SK-N-SH (cell line): ENCODE measurements around the gene SELENOM. TPM values are rescaled to one million over a fixed set of nuclear protein-coding genes. Genes with fewer than 3 reads are reported as not detected.

Source experiments
- CTCF ChIA-PET: fragments of 300-600, 350-600 bp; formaldehyde crosslinking; extraction: SDS; loops from one replicate; lab custom pipeline; 2021; lab: Yijun Ruan, JAX
- POLR2A ChIA-PET: fragments of 350-600 bp; sonication (Branson Sonifier 250); formaldehyde crosslinking; extraction: SDS; loops from one replicate; lab custom pipeline; 2020; ENCODE audit warnings: antibody characterized with exemption, inconsistent platforms; lab: Yijun Ruan, JAX
- DNase-seq: peaks from one replicate; pipeline ENCODE4 v3.0.0; 2012
- H2AFZ ChIP-seq: fragments of 200-600 bp; sonication (generic); 2 replicates; pipeline ENCODE4 v1.8.1; 2016; ENCODE audit warnings: antibody characterized with exemption, mild to moderate bottlenecking, low read depth
- H3F3A ChIP-seq: fragments of 200-600 bp; sonication (generic); replicated peaks from 2 replicates; pipeline ENCODE3; 2016; ENCODE audit warnings: antibody characterized with exemption, mild to moderate bottlenecking; ENCODE audit not compliant: insufficient read depth
- H3K27ac ChIP-seq, 2 experiments: fragments of 200-500 bp in 1 of 2; fragments of 200-600 bp in 1 of 2; sonication (Bioruptor generic) in 1 of 2; sonication (generic), shearing (Covaris generic) in 1 of 2; 2 replicates each; pipeline versions ENCODE4 v1.5.1 to v1.6.1; 2014 to 2016; ENCODE audit warnings: low read depth in 2 of 2, inconsistent platforms in 1 of 2, low read length in 1 of 2, mild to moderate bottlenecking in 1 of 2, mixed read lengths in 1 of 2
- H3K27me3 ChIP-seq: fragments of 200-600 bp; sonication (generic), shearing (Covaris generic); 2 replicates; pipeline ENCODE4 v1.6.1; 2016; ENCODE audit warnings: mixed run types; ENCODE audit not compliant: insufficient read depth
- H3K36me3 ChIP-seq, 2 experiments: fragments of 200-500 bp in 1 of 2; fragments of 200-600 bp in 1 of 2; sonication (Bioruptor generic) in 1 of 2; sonication (generic) in 1 of 2; replicated peaks in 1 of 2; 2 replicates each; pipeline versions ENCODE3 to v1.5.1; 2014 to 2016; ENCODE audit warnings: low read length in 1 of 2, mild to moderate bottlenecking in 1 of 2; ENCODE audit not compliant: insufficient read depth in 2 of 2, control insufficient read depth in 1 of 2
- H3K4me1 ChIP-seq, 2 experiments: fragments of 200-500 bp in 1 of 2; fragments of 200-600 bp in 1 of 2; sonication (Bioruptor generic) in 1 of 2; sonication (generic), shearing (Covaris generic) in 1 of 2; 2 replicates each; pipeline versions ENCODE4 v1.5.1 to v1.6.1; 2014 to 2016; ENCODE audit warnings: low read depth in 1 of 2, low read length in 1 of 2, mixed run types in 1 of 2; ENCODE audit not compliant: insufficient read depth in 2 of 2, control insufficient read depth in 1 of 2
- H3K4me2 ChIP-seq: fragments of 200-600 bp; sonication (generic), shearing (Covaris generic); 2 replicates; pipeline ENCODE4 v1.6.1; 2017; ENCODE audit warnings: mixed run types
- H3K4me3 ChIP-seq, 2 experiments: fragments of 200-500 bp in 1 of 2; fragments of 200-600 bp in 1 of 2; sonication (Bioruptor generic) in 1 of 2; sonication (generic), shearing (Covaris generic) in 1 of 2; 2 replicates each; pipeline versions ENCODE4 v1.5.1 to v1.8.1; 2014 to 2016; ENCODE audit warnings: low read depth in 2 of 2, inconsistent platforms in 1 of 2, low read length in 1 of 2, mild to moderate bottlenecking in 1 of 2, mixed read lengths in 1 of 2, moderate library complexity in 1 of 2
- H3K79me2 ChIP-seq: fragments of 200-600 bp; sonication (generic); 2 replicates; pipeline ENCODE4 v1.8.1; 2017; ENCODE audit warnings: mild to moderate bottlenecking; ENCODE audit not compliant: insufficient read depth
- H3K9ac ChIP-seq: fragments of 200-600 bp; sonication (generic); 2 replicates; pipeline ENCODE4 v1.6.1; 2017; ENCODE audit warnings: mixed run types
- H3K9me2 ChIP-seq: fragments of 200-600 bp; sonication (generic); 2 replicates; pipeline ENCODE4 v1.6.1; 2017; ENCODE audit warnings: mixed run types
- H3K9me3 ChIP-seq: fragments of 200-600 bp; sonication (generic); 2 replicates; pipeline ENCODE4 v1.6.1; 2017; ENCODE audit warnings: mixed run types, mild to moderate bottlenecking, moderate library complexity
- H4K20me1 ChIP-seq: fragments of 200-600 bp; sonication (generic); 2 replicates; pipeline ENCODE4 v1.6.1; 2017; ENCODE audit warnings: mild to moderate bottlenecking, mixed run types; ENCODE audit not compliant: insufficient read depth
- CHD2 ChIP-seq: fragments of 150-350 bp; IDR thresholded peaks from 2 replicates; pipeline ENCODE4 v1.6.1; 2018; ENCODE audit warnings: low read length; ENCODE audit not compliant: partially characterized antibody
- CTCF ChIP-seq: fragments of 200-600 bp; sonication (generic); IDR thresholded peaks from 2 replicates; pipeline ENCODE4 v1.6.1; 2017; ENCODE audit warnings: antibody characterized with exemption, mild to moderate bottlenecking, moderate library complexity
- FOXM1 ChIP-seq: IDR thresholded peaks from 2 replicates; pipeline ENCODE4 v1.4.0; 2012; ENCODE audit warnings: low read depth, mild to moderate bottlenecking
- GABPA ChIP-seq: IDR thresholded peaks from 2 replicates; pipeline ENCODE4 v1.4.0; 2012; ENCODE audit warnings: low read depth, mild to moderate bottlenecking
- JUND ChIP-seq: IDR thresholded peaks from 2 replicates; pipeline ENCODE4 v1.4.0; 2012
- NFIC ChIP-seq: IDR thresholded peaks from 2 replicates; pipeline ENCODE4 v1.4.0; 2012; ENCODE audit warnings: borderline replicate concordance
- NRF1 ChIP-seq: IDR thresholded peaks from 2 replicates; pipeline ENCODE4 v1.6.1; 2012; ENCODE audit warnings: low read depth, mild to moderate bottlenecking, low read length
- POLR2AphosphoS5 ChIP-seq: IDR thresholded peaks from 2 replicates; pipeline ENCODE4 v1.6.1; 2012; ENCODE audit warnings: low read depth, low read length
- RXRA ChIP-seq: IDR thresholded peaks from 2 replicates; pipeline ENCODE4 v1.4.0; 2012; ENCODE audit warnings: low read depth, mild to moderate bottlenecking, borderline replicate concordance
- SMC3 ChIP-seq: IDR thresholded peaks from 2 replicates; pipeline ENCODE4 v1.6.1; 2012; ENCODE audit warnings: low read depth, low read length, improper control_type of control experiment
- TAF1 ChIP-seq: IDR thresholded peaks from 2 replicates; pipeline ENCODE4 v1.6.1; 2012; ENCODE audit warnings: low read depth, mild to moderate bottlenecking, low read length, moderate library complexity, borderline replicate concordance
- TEAD4 ChIP-seq: IDR thresholded peaks from 2 replicates; pipeline ENCODE4 v1.4.0; 2012; ENCODE audit warnings: mild to moderate bottlenecking, borderline replicate concordance; ENCODE audit not compliant: insufficient read depth
- USF1 ChIP-seq: IDR thresholded peaks from 2 replicates; pipeline ENCODE4 v1.4.0; 2012; ENCODE audit warnings: low read depth, borderline replicate concordance
- USF2 ChIP-seq: fragments of 150-350 bp; IDR thresholded peaks from 2 replicates; pipeline ENCODE4 v1.6.1; 2017; ENCODE audit warnings: antibody characterized with exemption, low read length, low read depth, borderline replicate concordance
- WGBS: methylation state at CpG from one replicate; pipeline ENCODE4 v1.1.6; 2017; ENCODE audit warnings: low lambda C conversion rate; 5-methylcytosine and 5-hydroxymethylcytosine counted together
- polyA plus RNA-seq, 3 experiments: library from polyadenylated mRNA; depleted of rRNA; stranded (reverse); fragments of >200 nt; gene quantifications; 2 replicates each; pipeline ENCODE4 v1.2.3, GENCODE V29; 2012

Gene SELENOM
- polyA plus RNA-seq, 1 of the 3 experiments (the other 2 are of a cell fraction) = 117 TPM

GRCh38 chr22:31106001-31106571 is 1.3 kb downstream of the SELENOM start:
- peak overlapping the region; percentile 93 for H3K4me2 ChIP-seq

GRCh38 chr22:31105282-31105929 is 2.0 kb downstream of the SELENOM start:
- CTCF ChIA-PET = interaction anchor here (0.9 to 7.4 kb wide), 3 partner anchors 10 to 43 kb away, joined by 3 to 85 read pairs (median 4); no protein-coding TSS in a partner anchor
- TF ChIP-seq USF2 (no peak), JUND (no peak), NRF1 (no peak), CHD2 (no peak), POLR2AphosphoS5 (no peak), TAF1 (no peak), USF1 (no peak), NFIC (no peak), SMC3 (no peak), TEAD4 (no peak), RXRA (no peak), CTCF (no peak), GABPA (no peak), FOXM1 (no peak)
- peaks cover 13% of the 10 kb centered on the region; the same call in 1 of the 2 replicates for H3K79me2 ChIP-seq
- peaks cover 23% of the 10 kb centered on the region for H3F3A ChIP-seq
- no peaks in the 10 kb centered on the region for H3K9me3 ChIP-seq
- H2AFZ ChIP-seq = no peak overlapping the region
- H3K4me3 ChIP-seq = 0 out of 4 replicates have a peak overlapping the region, but pooled peaks of 1 of the 2 experiments have one; percentile 94
- H3K9me2 ChIP-seq = no peaks in the 10 kb centered on the region
- no peak overlapping the region for H3K27ac ChIP-seq
- H3K4me1 ChIP-seq = peaks cover 0 to 13% of the 10 kb centered on the region in 2 experiments; a peak in 1 of 4 replicates
- H3K9ac ChIP-seq = no peak overlapping the region
- H3K36me3 ChIP-seq = peaks cover 0 to 10% of the 10 kb centered on the region in 2 experiments
- no peaks in the 10 kb centered on the region for H4K20me1 ChIP-seq
- H3K4me2 ChIP-seq = peak overlapping the region; percentile 93; the same call in 1 of the 2 replicates
- 94% methylated on average over 10 of the region's 11 CpGs for WGBS
- no peaks in the 10 kb centered on the region for H3K27me3 ChIP-seq
- DNase-seq = no peak
- POLR2A ChIA-PET = interaction anchor here (1.0 kb wide), 1 partner anchor 13 kb away, joined by 3 read pairs; no protein-coding TSS in a partner anchor

More at GRCh38 chr22:31106001-31106571, 1.3 kb downstream of the SELENOM start:
- ChIA-PET CTCF (interaction anchor here (2.0 to 7.4 kb wide), 5 partner anchors 12 to 167 kb away, joined by 14 to 85 read pairs (median 39); no protein-coding TSS in a partner anchor), POLR2A (no interaction called here)
- TF ChIP-seq NFIC = no peak
- H3K9ac ChIP-seq = peak overlapping the region; percentile 98; the same call in 1 of the 2 replicates
- no peak overlapping the region for H2AFZ ChIP-seq
- WGBS = 87% methylated on average over 4 of the region's 4 CpGs
- peaks cover 0 to 10% of the 10 kb centered on the region in 2 experiments for H3K36me3 ChIP-seq
- no peaks in the 10 kb centered on the region for H3K9me2 ChIP-seq
- H3K27ac ChIP-seq = peak overlapping the region in 1 of 2 experiments; percentile 85; a peak in 1 of 4 replicates
- H3K27me3 ChIP-seq = no peaks in the 10 kb centered on the region
- peak overlapping the region; percentile 86 to 94; a peak in 3 of 4 replicates for H3K4me3 ChIP-seq
- H3K4me1 ChIP-seq = peaks cover 0 to 13% of the 10 kb centered on the region in 2 experiments; a peak in 1 of 4 replicates
- no peak for DNase-seq
- peaks cover 22% of the 10 kb centered on the region for H3F3A ChIP-seq
- H4K20me1 ChIP-seq = no peaks in the 10 kb centered on the region
- H3K79me2 ChIP-seq = peaks cover 13% of the 10 kb centered on the region; the same call in 1 of the 2 replicates
- H3K9me3 ChIP-seq = no peaks in the 10 kb centered on the region
